Cerebellar cortex (tissue), 1 donor: ENCODE measurements around the gene ANAPC2.

Source experiments
- DNase-seq: peaks from one replicate; pipeline ENCODE4 v3.0.0-alpha.2; 2015; ENCODE audit warnings: low spot score

ANAPC2 gene

DNA sequence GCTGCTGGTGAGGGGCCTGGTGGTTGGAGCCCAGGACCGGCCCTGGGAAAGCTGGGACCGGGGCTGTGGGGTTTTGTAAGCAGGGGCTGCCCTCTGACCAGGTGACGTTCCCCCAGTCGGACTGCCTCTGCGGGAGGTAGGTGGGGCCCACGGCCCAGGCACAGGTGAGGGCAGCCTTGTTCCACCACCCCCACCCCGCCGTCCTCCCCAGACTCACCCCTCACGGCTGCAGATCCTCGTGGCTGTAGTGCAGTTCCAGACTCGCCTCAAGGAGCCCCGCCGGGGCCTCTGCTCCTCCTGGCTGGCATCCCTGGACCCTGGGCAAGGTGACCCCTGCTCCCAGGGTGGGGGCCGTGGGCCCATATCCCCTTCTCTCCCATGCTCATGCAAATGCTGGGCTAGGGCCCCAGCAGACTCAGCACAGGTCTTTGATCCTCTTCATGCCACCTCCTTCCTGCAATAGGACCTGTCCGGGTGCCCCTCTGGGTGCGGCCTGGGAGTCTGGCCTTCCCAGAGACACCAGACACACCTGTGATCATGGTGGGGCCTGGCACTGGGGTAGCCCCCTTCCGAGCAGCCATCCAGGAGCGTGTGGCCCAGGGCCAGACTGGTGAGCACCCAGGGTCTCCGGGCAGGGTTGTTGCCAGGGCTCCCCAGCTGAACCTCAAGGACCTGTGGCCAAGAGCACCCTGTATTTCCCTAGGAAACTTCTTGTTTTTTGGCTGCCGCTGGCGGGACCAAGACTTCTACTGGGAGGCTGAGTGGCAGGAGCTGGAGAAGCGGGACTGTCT is 27.0 kb upstream of the ANAPC2 start:
- DNase-seq = no peak

DNA sequence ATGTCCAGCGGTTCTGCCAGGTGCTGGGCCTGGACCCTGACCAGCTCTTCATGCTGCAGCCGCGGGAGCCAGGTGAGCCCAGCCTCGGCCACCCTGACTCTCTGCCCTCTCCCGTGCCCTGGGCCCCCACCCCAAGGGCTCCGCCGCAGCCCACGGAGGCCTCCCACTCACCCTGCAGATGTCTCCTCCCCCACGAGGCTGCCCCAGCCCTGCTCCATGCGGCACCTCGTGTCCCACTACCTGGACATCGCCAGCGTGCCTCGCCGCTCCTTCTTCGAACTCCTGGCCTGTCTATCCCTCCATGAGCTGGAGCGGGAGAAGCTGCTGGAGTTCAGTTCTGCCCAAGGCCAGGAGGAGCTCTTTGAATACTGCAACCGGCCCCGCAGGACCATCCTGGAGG is 26.3 kb upstream of the ANAPC2 start:
- no peak for DNase-seq

DNA sequence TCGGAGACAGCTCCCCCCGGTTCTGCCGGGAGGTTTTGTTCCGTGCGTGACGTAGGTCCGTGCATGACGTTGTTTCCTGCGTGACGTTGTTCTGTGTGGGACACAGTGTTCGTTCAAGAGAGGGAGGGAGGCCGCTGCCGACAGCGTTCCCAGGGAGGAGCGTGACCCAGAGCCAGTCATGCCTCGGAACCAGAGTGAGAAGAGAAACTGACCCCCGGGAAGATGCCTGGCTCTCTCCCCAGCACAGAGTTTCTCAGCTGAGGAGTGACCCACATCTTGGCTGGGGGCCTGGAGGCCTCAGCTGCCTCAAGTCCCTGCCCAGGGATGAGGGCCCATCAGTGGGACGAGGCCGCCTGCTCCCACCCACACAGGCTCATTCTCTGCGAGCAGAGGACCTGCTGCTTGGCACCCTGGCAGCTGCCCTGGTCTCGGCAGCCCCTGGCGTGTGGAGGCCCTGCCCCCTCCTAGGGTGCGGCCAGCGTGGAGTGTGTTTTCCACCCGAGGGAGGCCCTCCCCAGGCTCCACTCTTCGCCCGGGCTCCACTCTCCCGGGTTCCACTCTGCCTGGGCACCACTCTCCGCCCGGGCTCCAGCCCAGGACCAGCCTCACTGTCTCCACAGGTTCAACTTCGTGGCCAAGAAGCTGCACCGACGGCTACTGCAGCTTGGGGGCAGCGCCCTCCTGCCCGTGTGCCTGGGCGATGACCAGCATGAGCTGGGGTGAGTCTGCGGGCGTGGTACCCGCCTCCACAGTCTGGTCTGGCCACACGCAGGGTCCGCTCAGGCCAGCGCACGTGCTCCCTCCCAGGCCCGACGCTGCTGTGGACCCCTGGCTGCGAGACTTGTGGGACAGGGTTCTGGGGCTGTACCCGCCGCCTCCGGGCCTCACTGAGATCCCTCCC is 25.1 kb upstream of the ANAPC2 start:
- DNase-seq = no peak

DNA sequence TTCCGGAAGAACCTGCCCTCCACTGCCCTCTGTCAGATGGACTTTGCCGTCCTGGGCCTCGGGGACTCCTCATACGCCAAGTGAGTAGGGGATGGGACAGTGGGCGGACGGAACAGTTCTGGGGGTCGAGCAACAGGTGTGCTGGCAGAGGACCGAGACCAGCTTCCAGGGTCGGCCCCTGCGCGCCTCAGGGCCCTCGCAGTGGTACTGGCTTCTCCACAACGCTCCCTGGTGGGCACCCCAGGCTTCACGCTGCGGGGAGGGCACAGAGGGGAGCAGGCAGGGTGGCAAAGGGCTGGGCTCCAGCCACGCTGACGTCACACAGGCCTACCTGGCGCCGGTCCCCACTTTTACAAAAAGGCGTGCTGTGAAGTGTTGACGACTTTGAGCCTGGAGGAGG is 24.2 kb upstream of the ANAPC2 start:
- DNase-seq = no peak

DNA sequence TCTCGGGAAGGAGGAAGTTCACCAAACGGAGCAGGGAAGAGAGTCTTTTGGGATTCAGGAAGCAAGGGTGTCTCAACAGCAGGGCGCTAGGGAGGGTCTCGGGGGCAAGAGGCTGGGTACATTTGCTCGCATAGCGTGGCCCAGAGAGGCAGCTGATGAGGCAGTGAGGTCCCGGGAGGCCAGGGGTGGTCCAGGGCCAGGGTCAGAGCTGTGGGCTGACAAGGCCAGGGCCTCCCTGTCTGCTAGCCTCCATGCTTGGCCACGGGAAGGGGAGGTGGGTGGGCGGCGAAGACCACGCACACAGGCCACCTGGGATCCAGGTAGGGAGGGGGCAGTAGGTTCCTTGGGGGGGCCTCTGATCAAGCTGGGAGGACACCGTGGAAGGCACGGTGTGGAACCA is 23.2 kb upstream of the ANAPC2 start:
- DNase-seq = no peak

DNA sequence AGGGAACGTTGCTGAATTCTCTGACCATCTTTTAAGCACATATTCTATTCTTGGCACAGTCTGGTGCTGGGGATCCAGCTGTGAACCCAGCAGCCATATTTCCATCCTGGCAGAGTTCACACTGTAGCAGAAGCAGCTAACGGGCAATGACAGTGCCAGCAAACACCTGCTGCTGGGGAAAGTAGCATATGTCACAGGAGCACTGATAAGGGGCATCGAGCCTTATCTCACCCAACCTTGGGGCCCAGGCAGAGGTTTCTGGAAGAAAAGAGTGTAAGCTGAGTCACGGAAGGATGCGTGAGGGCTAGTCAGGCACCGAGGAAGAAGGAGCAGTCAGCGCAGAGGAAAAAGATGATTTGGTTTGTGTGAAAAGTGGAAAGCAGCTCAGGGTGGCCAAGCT is 18.2 kb upstream of the ANAPC2 start:
- DNase-seq = no peak

DNA sequence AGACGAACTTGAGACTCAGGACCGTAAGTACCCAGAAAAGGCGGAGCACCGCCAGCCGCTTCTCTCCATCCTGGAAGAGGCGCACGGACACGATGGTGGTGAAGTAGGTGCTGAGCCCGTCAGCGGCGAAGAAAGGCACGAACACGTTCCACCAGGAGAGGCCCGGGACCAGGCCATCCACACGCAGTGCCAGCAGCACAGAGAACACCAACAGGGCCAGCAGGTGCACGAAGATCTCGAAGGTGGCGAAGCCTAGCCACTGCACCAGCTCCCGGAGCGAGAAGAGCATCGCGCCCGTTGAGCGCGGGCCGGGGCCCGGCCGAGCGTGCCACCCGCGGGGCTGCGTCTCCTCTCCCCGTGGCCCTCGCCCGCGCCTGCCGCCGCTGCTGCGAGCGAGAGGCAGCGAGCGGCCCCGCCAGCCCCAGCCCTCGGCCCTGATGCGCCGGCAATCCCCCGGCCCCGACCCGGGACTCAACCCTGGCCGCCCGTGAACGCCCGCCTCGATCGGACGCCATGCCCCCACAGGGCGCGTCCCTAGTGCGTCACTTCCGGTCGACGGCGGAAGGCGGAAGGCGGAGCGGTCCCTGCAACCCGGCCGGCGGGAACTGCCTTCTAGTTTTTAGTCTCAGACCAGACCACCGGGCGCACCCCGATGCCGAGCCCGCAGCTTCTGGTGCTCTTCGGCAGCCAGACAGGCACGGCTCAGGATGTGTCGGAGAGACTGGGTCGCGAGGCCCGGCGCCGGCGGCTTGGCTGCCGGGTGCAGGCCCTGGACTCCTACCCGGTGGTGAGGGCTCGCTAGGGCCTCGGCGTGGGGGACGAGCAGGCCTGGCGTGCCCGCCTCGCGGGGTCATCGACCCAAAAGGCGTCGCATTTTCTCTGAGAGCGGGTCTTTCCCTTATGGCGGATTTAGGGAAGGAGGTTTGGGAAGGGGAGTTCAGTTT is 17.0 kb upstream of the ANAPC2 start, which contains the start of the genes NDOR1 and TMEM203:
Gene NDOR1 (plus strand): TSS at position 575 of the 944 bp plus-strand sequence. CDS start 78 bp downstream, at position 653.
Gene TMEM203 (minus strand): TSS at position 523 of the 944 bp plus-strand sequence. CDS start 234 bp downstream, at position 289.
- peak; percentile 88 for DNase-seq

DNA sequence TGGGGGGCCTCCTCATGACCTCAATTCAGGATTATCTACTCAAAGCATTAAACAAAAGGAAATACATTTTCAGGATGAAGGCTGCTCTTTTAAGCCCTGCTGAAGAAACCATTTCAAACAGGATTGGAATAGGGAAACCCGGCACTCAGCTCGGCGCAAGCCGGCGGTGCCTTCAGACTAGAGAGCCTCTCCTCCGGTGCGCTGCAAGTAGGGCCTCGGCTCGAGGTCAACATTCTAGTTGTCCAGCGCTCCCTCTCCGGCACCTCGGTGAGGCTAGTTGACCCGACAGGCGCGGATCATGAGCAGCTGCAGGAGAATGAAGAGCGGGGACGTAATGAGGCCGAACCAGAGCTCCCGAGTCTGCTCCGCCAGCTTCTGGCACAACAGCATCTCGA is 16.4 kb upstream of the ANAPC2 start:
- DNase-seq = no peak

DNA sequence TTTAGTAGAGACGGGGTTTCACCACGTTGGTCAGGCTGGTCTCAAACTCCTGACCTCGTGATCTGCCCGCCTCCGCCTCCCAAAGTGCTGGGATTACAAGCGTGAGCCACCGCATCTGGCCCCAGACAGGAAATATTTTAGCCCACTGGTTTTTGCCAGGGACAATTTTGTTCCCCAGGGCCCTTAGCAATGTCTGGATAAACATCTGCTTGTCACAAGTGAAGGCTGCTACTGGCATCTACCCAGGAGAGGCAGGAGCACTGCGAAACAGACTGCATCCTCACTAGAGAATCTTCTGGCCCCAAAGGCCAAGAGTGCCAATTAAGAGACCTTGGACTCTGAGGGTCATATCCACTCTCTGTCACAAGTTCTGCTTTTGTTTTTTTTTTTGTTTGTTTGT is 14.6 kb upstream of the ANAPC2 start:
- no peak for DNase-seq

DNA sequence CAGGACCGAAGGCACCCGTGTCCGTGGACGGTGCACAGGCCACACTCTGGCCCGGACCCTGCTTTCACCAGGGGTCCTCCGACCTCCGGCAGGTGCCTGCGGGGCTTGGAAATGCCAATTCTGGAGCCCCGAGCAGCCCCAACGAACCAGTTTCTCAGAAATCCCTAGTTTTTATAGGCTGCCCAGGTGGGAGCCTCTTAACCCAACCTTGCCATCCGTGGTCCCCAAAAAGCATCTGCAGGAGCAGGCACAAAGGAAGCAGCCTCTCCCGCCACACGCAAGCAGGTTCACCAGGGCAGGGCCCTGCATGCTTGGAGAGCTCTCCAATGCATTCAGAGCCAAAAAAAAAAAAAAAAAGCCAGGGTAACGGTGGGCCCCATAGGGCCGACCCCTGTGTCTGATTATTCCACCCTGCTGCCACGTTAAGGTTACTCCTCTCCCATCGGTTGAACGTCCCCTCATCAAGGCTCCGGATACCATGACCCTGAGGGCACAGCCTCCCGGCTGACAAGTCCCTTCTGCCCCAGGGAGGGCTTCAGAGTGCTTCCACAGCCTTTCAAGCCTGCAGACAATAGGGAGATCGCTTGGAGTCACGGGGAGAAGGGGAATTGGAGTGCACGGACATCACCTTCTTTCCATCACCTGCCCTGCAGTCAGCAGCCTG is 13.0 kb upstream of the ANAPC2 start:
- DNase-seq = no peak

DNA sequence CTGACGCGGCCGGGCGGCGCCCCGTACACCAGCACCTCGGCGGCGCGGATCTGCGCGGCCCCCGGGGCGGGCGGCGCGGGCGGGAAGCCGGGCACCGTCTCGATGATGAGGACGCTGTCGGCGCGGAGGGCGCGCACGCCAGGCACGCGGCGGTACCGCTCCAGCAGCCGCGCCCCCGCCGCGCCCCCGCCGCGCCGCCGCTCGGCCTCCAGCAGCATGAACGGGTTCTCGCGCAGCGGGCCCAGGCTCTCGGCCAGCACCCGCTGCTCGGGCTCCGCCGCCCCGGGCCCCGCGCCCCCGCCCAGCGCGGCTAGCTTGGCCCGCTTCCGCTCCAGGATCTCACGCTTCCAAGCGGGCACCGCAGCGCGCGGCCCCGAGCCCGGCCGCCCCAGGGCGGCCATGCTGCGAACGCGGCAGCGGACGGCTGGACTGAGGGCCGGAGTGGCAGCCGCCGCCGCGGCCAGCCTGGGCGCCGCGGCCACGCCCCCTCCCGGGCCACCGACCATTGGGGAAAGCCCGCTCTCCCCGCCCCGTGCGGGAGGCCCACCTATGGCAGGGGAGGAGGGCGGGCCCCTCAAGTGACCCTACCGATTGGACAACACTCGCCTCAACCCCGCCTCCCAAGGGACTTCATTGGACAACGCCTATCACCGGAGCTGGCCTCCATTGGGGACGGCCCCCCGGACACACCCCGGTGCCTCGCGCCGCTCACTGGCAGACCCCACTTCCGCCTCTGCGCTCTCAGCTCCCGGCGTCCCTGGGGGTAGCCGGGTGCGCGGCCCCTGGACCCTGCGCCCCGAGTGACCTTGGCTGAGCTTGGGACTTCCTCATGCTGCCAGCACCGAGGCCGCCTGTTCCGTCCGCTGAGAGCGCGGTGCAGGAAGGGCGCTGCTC is 12.2 kb upstream of the ANAPC2 start, which contains the start of gene TPRN:
Gene TPRN (minus strand): TSS at position 431 of the 894 bp plus-strand sequence. CDS start 30 bp downstream, at position 401.
- DNase-seq = peak; percentile 99

DNA sequence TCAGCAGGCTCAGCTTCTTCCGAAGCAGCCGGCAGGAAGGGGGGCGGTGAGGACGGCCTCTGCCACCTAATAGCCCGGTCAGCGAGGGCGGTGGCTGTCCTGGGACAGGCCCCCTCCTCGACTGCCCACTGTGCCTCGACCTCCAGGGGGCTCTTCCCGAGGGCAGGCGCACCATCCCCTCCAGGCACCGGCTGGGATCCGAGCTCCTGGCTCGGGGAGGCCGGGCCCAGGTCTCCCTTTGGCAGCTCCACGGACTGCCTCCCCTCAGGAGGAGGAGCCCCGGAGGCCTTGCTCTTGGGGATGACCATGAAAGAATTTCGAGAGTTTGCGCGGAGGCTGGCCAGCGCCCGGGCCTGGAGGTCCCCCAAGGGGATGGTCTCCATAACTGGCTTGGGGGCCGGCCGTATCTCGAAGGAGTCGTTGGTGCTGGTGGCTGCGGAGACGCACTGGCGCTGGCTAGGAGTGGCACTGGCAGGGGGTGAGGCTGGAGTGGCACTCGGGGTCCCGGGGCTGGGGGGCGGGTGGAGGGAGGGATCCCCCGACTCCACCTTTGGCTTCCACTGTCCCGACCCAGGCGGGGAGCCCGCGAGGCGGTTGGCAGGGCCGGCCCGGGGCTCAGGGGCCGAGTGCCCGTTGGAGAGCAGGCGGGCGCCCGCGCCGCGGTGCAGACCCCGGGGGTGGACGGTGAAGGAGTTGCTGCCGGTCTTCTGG is 11.2 kb upstream of the ANAPC2 start:
- no peak for DNase-seq

DNA sequence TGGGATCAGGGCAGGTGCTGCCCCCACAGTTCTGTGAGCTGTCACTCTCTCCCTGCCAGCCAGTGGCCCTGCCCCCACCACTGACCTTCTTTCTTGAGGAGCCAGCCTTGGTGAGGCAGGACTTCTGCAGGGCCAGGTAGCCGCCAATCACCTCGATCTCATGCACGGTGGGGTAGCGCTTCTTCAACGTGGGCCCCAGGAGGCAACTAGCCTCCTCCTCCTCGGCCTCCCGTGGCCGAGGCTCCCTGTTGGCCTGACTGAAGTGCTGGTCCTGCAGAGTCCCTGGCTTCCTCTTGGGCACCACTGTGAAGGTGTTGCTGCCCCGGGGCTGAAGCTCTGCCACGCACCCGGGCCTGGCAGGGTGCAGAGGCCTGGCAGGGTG is 10.5 kb upstream of the ANAPC2 start:
- DNase-seq = peak; percentile 82

DNA sequence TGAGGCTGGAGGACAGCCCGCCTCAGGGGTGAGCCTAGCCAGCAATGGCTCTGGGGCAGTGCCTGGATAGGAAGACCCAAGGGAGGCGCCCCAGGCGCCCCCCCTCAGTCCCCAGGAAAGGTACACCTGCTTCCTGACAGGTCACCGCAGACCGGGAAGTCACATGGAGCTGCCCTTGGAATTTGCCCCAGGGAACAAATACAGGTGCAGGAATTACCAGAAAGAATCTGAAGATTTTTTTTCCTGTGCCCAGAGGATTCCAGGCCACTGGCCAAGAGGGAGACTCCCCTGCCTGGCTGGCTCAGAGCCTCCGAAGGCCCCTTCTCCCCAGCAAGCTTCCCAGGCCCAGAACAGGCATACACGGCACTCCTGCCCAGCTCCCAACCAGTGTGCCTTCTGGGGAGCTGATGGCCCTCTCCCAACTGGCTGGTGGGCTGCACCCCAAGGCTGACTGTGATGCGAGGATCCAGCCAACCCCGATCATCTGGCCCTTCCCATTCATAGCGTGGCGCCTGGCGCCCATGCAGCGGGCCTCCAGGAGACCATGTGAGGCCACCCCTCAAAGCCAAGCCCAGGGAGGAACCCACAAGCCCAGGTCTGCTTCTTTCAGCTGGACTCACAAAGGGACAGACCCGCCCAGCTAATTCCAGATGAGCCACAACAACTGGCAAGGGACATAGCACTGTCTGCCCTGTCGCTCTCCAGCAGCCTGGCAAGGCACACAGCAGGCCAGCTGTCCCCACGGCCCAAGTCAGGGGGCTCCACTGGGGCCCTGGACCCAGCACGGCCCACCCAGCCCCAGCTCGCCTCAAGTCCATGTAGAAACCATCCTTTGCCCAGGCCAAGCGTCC is 9.9 kb upstream of the ANAPC2 start:
- DNase-seq = peak; percentile 53

DNA sequence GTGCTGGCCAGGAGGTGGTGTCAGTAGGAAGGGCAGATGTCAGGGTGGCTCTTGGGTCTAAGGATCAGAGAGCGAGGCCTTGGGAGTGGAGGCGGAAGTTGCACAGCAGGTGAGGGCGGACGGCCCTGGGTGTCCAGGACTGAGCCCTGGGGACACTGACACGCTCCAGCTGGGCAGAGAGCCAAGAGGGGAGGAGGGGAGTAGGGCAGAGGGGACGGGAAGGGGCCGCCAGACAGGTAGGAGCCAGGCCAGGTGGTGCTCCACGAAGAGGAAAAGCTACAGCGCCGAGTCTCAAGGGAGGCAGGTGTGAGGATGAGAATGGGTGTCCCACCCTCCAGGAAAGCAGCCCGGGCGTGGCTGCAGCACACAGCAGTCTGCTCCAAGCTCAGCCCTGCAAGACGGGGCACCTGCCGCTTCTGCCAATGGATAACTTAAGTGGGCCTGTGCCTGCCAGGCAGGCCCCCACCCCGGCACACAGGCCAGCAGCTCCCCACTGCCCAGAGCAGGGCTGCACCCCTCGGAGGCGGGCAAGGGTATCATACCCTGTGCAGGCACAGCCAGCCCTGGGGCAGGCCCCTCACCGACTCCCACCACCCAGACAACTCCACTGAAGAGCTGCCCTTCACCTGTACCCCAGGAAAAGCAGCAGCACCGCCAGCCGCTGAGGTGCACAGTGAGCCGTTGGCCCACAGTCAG is 7.3 kb upstream of the ANAPC2 start:
- no peak for DNase-seq

DNA sequence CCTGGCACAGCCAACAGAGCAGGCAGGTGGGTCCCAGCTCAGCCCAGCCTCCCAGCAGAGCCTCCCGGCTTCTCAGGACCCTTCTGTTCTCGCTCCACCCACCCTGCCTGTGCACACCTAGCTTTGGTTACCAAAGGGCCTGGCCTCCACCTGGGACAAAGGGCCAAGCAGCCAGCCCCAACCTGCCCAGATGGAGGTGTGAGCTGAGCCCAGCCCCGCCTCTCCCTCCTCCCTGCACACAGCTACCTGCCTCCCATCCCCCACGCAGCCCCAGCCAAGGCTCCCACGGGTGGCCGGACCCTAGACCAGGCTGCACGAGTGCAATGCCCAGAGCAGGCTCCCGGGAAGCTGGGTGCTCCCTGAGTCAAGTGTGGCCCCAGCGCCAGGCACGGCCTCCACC is 6.5 kb upstream of the ANAPC2 start:
- no peak for DNase-seq

DNA sequence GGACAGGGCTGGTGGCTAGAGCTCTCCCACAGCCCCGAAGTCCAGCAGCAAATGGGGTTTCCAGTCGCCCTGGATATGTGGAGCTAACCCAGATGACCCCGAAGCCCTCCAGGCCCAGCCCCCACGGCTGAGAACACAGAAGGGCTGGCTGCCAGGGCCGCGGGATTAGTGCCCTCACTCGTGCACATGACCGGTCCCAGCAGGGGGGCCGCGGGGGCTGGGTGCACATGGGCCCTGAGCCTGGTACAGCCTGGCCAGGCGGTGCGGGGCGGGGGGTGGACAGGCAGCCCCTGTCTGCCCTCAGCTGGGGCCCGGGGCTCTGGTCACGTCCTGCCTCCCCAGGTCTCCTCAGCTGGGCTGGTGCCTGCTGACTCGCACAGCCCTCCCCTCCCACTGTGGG is 6.0 kb upstream of the ANAPC2 start:
- DNase-seq = no peak

DNA sequence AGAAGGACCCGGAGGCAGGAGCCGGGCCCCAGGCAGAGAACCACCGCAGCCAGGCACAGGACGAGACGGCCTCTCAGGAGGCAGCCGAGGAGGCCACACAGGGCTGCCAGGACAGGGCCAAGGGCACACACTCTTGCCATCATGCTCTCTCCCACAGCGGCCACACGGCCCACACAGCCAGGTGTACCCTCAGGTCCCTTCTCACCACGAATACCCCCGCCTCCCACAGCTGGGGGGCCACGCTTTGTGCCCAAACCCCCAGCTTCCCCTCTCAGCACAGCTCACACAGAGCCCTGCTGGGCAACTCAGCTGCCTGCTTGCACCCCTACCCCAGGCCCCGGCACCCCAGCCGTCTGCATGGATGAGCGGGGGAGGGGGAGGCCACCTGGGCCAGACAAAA is 5.4 kb upstream of the ANAPC2 start:
- DNase-seq = no peak
